H9 (cell line): Measurements from ENCODE around the gene EDA. TPM values are rescaled to one million over a fixed set of nuclear protein-coding genes. Genes with fewer than 3 reads are reported as not detected.

Source experiments
- DNase-seq: peaks from one replicate; pipeline ENCODE4 v3.0.0-alpha.2; 2017
- H2AFZ ChIP-seq: one replicate; pipeline ENCODE4 v1.6.1; 2013; ENCODE audit warnings: mild to moderate bottlenecking, low read length, control low read depth, moderate library complexity
- H2AK5ac ChIP-seq: 2 replicates; pipeline ENCODE4 v1.6.1; 2013; ENCODE audit warnings: low read length, control low read depth, mixed read lengths; ENCODE audit not compliant: insufficient read length
- H2BK120ac ChIP-seq: one replicate; pipeline ENCODE4 v1.6.1; 2013; ENCODE audit warnings: low read depth, mild to moderate bottlenecking, low read length, control low read depth, inconsistent platforms; ENCODE audit not compliant: poor library complexity, severe bottlenecking
- H2BK12ac ChIP-seq: 2 replicates; pipeline ENCODE4 v1.6.1; 2013; ENCODE audit warnings: low read length, control low read depth, mixed read lengths, low read depth; ENCODE audit not compliant: insufficient read length
- H2BK15ac ChIP-seq: 2 replicates; pipeline ENCODE4 v1.6.1; 2013; ENCODE audit warnings: low read depth, low read length, control low read depth
- H2BK20ac ChIP-seq: one replicate; pipeline ENCODE4 v1.6.1; 2013; ENCODE audit warnings: low read depth, mild to moderate bottlenecking, low read length, control low read depth, inconsistent platforms; ENCODE audit not compliant: poor library complexity, severe bottlenecking
- H2BK5ac ChIP-seq: 2 replicates; pipeline ENCODE4 v1.6.1; 2013; ENCODE audit warnings: low read length, control low read depth, mixed read lengths; ENCODE audit not compliant: insufficient read length
- H3K14ac ChIP-seq: 2 replicates; pipeline ENCODE4 v1.6.1; 2013; ENCODE audit warnings: low read length, control low read depth; ENCODE audit not compliant: insufficient read depth
- H3K18ac ChIP-seq: 2 replicates; pipeline ENCODE4 v1.6.1; 2013; ENCODE audit warnings: low read depth, mild to moderate bottlenecking, mixed read lengths, low read length, control low read depth; ENCODE audit not compliant: insufficient read length
- H3K23ac ChIP-seq: 2 replicates; pipeline ENCODE4 v1.6.1; 2013; ENCODE audit warnings: low read length, control low read depth, mixed read lengths, low read depth; ENCODE audit not compliant: insufficient read length
- H3K23me2 ChIP-seq: 2 replicates; pipeline ENCODE4 v1.6.1; 2013; ENCODE audit warnings: low read depth, mild to moderate bottlenecking, mixed read lengths, low read length, control low read depth; ENCODE audit not compliant: insufficient read length, poor library complexity, severe bottlenecking
- H3K27ac ChIP-seq: 2 replicates; pipeline ENCODE4 v1.5.1; 2013; ENCODE audit warnings: low read length, control low read depth, mixed read lengths, low read depth; ENCODE audit not compliant: insufficient read length
- H3K27me3 ChIP-seq: 2 replicates; pipeline ENCODE4 v1.6.1; 2013; ENCODE audit warnings: low read length, control low read depth, inconsistent platforms; ENCODE audit not compliant: insufficient read depth
- H3K4ac ChIP-seq: 2 replicates; pipeline ENCODE4 v1.6.1; 2013; ENCODE audit warnings: low read depth, mild to moderate bottlenecking, control low read depth, inconsistent platforms, low read length, moderate library complexity
- H3K4me1 ChIP-seq: 2 replicates; pipeline ENCODE4 v1.6.1; 2013; ENCODE audit warnings: low read length, control low read depth, inconsistent platforms; ENCODE audit not compliant: insufficient read depth
- H3K4me2 ChIP-seq: 2 replicates; pipeline ENCODE4 v1.6.1; 2013; ENCODE audit warnings: low read length, control low read depth, mixed read lengths; ENCODE audit not compliant: insufficient read length, insufficient read depth
- H3K56ac ChIP-seq: 2 replicates; pipeline ENCODE4 v1.6.1; 2013; ENCODE audit warnings: low read depth, mild to moderate bottlenecking, mixed read lengths, low read length, control low read depth; ENCODE audit not compliant: insufficient read length
- H3K79me1 ChIP-seq: 2 replicates; pipeline ENCODE4 v1.6.1; 2013; ENCODE audit warnings: low read depth, mild to moderate bottlenecking, moderate library complexity, low read length, control low read depth, inconsistent platforms; ENCODE audit not compliant: insufficient read depth, poor library complexity, severe bottlenecking
- H3K79me2 ChIP-seq: 2 replicates; pipeline ENCODE4 v1.6.1; 2013; ENCODE audit warnings: low read length, control low read depth, inconsistent platforms; ENCODE audit not compliant: insufficient read depth
- H3K9ac ChIP-seq: 2 replicates; pipeline ENCODE4 v1.6.1; 2013; ENCODE audit warnings: low read length, control low read depth, mixed read lengths; ENCODE audit not compliant: insufficient read length; ENCODE audit errors: extremely low read depth
- H3K9me3 ChIP-seq: one replicate; pipeline ENCODE4 v1.6.1; 2013; ENCODE audit warnings: low read depth, low read length, inconsistent platforms; ENCODE audit not compliant: control insufficient read depth
- H3T11ph ChIP-seq: one replicate; pipeline ENCODE4 v1.6.1; 2013; ENCODE audit warnings: mild to moderate bottlenecking, low read length, control low read depth, inconsistent platforms
- H4K20me1 ChIP-seq: one replicate; pipeline ENCODE4 v1.6.1; 2013; ENCODE audit not compliant: control insufficient read depth, insufficient read length, insufficient read depth
- H4K5ac ChIP-seq: 2 replicates; pipeline ENCODE4 v1.6.1; 2013; ENCODE audit warnings: low read depth, mild to moderate bottlenecking, mixed read lengths, low read length, control low read depth; ENCODE audit not compliant: insufficient read length
- H4K8ac ChIP-seq: replicated peaks from 2 replicates; pipeline ENCODE4 v1.6.1; 2013; ENCODE audit warnings: low read length, control low read depth, mixed read lengths, low read depth; ENCODE audit not compliant: insufficient read length
- H4K91ac ChIP-seq: 2 replicates; pipeline ENCODE4 v1.6.1; 2013; ENCODE audit warnings: low read depth, mild to moderate bottlenecking, moderate library complexity, mixed read lengths, low read length, control low read depth; ENCODE audit not compliant: insufficient read length
- H3K27ac Mint-ChIP-seq, 3 experiments: 2 replicates in 2 of 3; 3 replicates in 1 of 3; pipeline ENCODE4 v1.8.0; 2020 to 2021; ENCODE audit warnings: mixed read lengths in 3 of 3, mild to moderate bottlenecking in 1 of 3, moderate library complexity in 1 of 3
- H3K27me3 Mint-ChIP-seq: 2 replicates; pipeline ENCODE4 v1.8.0; 2021; ENCODE audit warnings: low read depth, mild to moderate bottlenecking, moderate library complexity, mixed read lengths
- H3K36me3 Mint-ChIP-seq, 3 experiments: 2 replicates in 2 of 3; 3 replicates in 1 of 3; pipeline ENCODE4 v1.8.0; 2020 to 2021; ENCODE audit warnings: low read depth in 3 of 3, mixed read lengths in 3 of 3; ENCODE audit not compliant: insufficient read depth in 1 of 3
- H3K4me1 Mint-ChIP-seq, 2 experiments: 2 replicates each; pipeline ENCODE4 v1.8.0; 2020; ENCODE audit warnings: mixed read lengths in 2 of 2
- H3K4me3 Mint-ChIP-seq, 2 experiments: 2 replicates in 1 of 2; 3 replicates in 1 of 2; pipeline ENCODE4 v1.8.0; 2020 to 2021; ENCODE audit warnings: mild to moderate bottlenecking in 2 of 2, mixed read lengths in 2 of 2, moderate library complexity in 1 of 2
- H3K9me3 Mint-ChIP-seq, 2 experiments: 2 replicates in 1 of 2; 3 replicates in 1 of 2; pipeline ENCODE4 v1.8.0; 2020; ENCODE audit warnings: mild to moderate bottlenecking in 2 of 2, mixed read lengths in 2 of 2, moderate library complexity in 1 of 2
- total RNA-seq: library from RNA; stranded (reverse); gene quantifications from 2 replicates; pipeline ENCODE4 v1.2.1, GENCODE V29; 2021
- TF ChIP-seq, protein P1 (sequence below): fragments of 200-600 bp; sonication (generic); conservative IDR thresholded peaks from 3 replicates; pipeline ENCODE4 v1.8.0; 2021; ENCODE audit warnings: antibody characterized with exemption, mild to moderate bottlenecking

Gene EDA
- total RNA-seq, 1 experiment from 2014 or later = 7.7 TPM

DNA sequence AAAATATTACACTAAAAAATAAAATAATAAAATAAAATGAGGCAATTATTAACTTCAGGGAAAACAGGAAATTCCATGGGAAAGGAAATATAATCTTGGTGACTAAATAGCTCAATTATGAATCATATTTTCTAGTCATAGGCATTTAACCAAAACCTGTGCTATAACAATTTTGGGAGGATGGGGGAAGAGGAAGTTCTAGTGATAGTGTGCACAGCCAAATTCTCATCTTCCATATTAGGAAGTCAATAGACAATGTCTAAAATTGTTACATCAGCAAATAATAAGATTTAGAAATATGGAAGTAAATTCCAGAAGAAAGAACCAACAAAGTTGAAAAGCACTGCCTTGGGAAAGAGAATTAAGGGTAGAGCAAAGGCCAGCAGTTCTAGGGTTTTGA lies 431.1 kb downstream of the EDA start:
- Mint-ChIP-seq H3K4me1 (no peaks in the 10 kb centered on the region; a peak in 1 of 4 replicates), H3K27ac (no peak overlapping the region), H3K27me3 (peaks cover 2% of the 10 kb centered on the region; the same call in 1 of the 2 replicates), H3K9me3 (peaks cover 62 to 65% of the 10 kb centered on the region in 2 experiments), H3K4me3 (no peak overlapping the region), H3K36me3 (peaks cover 2 to 5% (median 2%) of the 10 kb centered on the region in 3 experiments; a peak in 4 of 7 replicates)
- Histone ChIP-seq H2BK15ac (no peak overlapping the region), H4K20me1 (no peaks in the 10 kb centered on the region), H3K27ac (no peak overlapping the region), H3K4me1 (no peaks in the 10 kb centered on the region), H3K23me2 (no peaks in the 10 kb centered on the region), H3K56ac (no peak overlapping the region), H3T11ph (no peak overlapping the region), H2BK12ac (no peak overlapping the region), H3K79me2 (no peaks in the 10 kb centered on the region), H4K8ac (no peak overlapping the region), H3K14ac (no peak overlapping the region), H2BK120ac (no peak overlapping the region), H3K4me2 (no peak overlapping the region), H3K79me1 (no peaks in the 10 kb centered on the region), H3K18ac (no peak overlapping the region), H3K9ac (no peak overlapping the region), H4K91ac (no peak overlapping the region), H3K23ac (no peak overlapping the region), H3K27me3 (no peaks in the 10 kb centered on the region), H3K4ac (no peak overlapping the region), H4K5ac (no peak overlapping the region), H2AK5ac (no peak overlapping the region), H2BK5ac (no peak overlapping the region), H2BK20ac (no peak overlapping the region), H2AFZ (no peak overlapping the region), H3K9me3 (peaks cover 40% of the 10 kb centered on the region)
- no peak for DNase-seq
- TF ChIP-seq, protein P1, sequence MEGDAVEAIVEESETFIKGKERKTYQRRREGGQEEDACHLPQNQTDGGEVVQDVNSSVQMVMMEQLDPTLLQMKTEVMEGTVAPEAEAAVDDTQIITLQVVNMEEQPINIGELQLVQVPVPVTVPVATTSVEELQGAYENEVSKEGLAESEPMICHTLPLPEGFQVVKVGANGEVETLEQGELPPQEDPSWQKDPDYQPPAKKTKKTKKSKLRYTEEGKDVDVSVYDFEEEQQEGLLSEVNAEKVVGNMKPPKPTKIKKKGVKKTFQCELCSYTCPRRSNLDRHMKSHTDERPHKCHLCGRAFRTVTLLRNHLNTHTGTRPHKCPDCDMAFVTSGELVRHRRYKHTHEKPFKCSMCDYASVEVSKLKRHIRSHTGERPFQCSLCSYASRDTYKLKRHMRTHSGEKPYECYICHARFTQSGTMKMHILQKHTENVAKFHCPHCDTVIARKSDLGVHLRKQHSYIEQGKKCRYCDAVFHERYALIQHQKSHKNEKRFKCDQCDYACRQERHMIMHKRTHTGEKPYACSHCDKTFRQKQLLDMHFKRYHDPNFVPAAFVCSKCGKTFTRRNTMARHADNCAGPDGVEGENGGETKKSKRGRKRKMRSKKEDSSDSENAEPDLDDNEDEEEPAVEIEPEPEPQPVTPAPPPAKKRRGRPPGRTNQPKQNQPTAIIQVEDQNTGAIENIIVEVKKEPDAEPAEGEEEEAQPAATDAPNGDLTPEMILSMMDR = no peak
